CD4-positive, CD25-positive, alpha-beta regulatory T cell (primary cell): ENCODE results near the gene VTI1A. TPM values are rescaled to one million over a fixed set of nuclear protein-coding genes. Genes with fewer than 3 reads are reported as not detected.

ENCODE experiments used
- ATAC-seq, 2 donors: fragments of 150-1000 bp; cut with Tn5 transposase; one replicate each; pipeline ENCODE4 v1.10.0; 2021; ENCODE audit warnings: low read depth in 2 of 2, moderate number of reproducible peaks in 2 of 2, moderate library complexity in 1 of 2
- DNase-seq, 3 donors: peaks; one replicate each; pipeline versions ENCODE4 v3.0.0 to v3.0.0-alpha.2; 2012 to 2022; ENCODE audit warnings: mixed read lengths in 1 of 3
- H3K27ac ChIP-seq: one replicate; pipeline ENCODE4 v1.7.0; 2013; ENCODE audit warnings: mild to moderate bottlenecking, low read length; ENCODE audit not compliant: insufficient read depth, poor library complexity, severe bottlenecking
- H3K27me3 ChIP-seq: one replicate; pipeline ENCODE4 v1.7.0; 2013; ENCODE audit warnings: low read length; ENCODE audit not compliant: control insufficient read depth, insufficient read depth
- H3K36me3 ChIP-seq: one replicate; pipeline ENCODE4 v1.7.0; 2013; ENCODE audit warnings: mild to moderate bottlenecking, low read length, moderate library complexity; ENCODE audit not compliant: control insufficient read depth, insufficient read depth
- H3K4me1 ChIP-seq: 2 replicates; pipeline ENCODE4 v1.7.0; 2013; ENCODE audit warnings: mild to moderate bottlenecking, low read length; ENCODE audit not compliant: insufficient read depth, control insufficient read depth, poor library complexity, severe bottlenecking
- H3K4me3 ChIP-seq: one replicate; pipeline ENCODE4 v1.7.0; 2013; ENCODE audit warnings: low read depth, mild to moderate bottlenecking, low read length, moderate library complexity
- H3K9me3 ChIP-seq, 2 experiments: 1 replicate in 1 of 2; 2 replicates in 1 of 2; pipeline ENCODE4 v1.7.0; 2013; ENCODE audit warnings: low read length in 2 of 2, mild to moderate bottlenecking in 1 of 2, moderate library complexity in 1 of 2; ENCODE audit not compliant: control insufficient read depth in 2 of 2
- H3K27ac Mint-ChIP-seq, 3 donors: one replicate each; pipeline ENCODE4 v1.8.0; 2020 to 2022; ENCODE audit warnings: mild to moderate bottlenecking in 3 of 3, mixed read lengths in 3 of 3, moderate library complexity in 2 of 3
- H3K27me3 Mint-ChIP-seq: one replicate; pipeline ENCODE4 v1.8.0; 2022; ENCODE audit warnings: mild to moderate bottlenecking, mixed read lengths
- H3K36me3 Mint-ChIP-seq: one replicate; pipeline ENCODE4 v1.8.0; 2020; ENCODE audit warnings: mixed read lengths
- H3K4me1 Mint-ChIP-seq, 4 donors: one replicate each; pipeline ENCODE4 v1.8.0; 2020 to 2022; ENCODE audit warnings: mixed read lengths in 4 of 4, mild to moderate bottlenecking in 1 of 4
- H3K4me3 Mint-ChIP-seq, 4 donors: one replicate each; pipeline ENCODE4 v1.8.0; 2020 to 2022; ENCODE audit warnings: mild to moderate bottlenecking in 4 of 4, mixed read lengths in 4 of 4, moderate library complexity in 3 of 4
- H3K9me3 Mint-ChIP-seq, 7 donors: one replicate each; pipeline ENCODE4 v1.8.0; 2020 to 2022; ENCODE audit warnings: mixed read lengths in 7 of 7, mild to moderate bottlenecking in 3 of 7, moderate library complexity in 2 of 7
- polyA plus RNA-seq, 4 donors: library from polyadenylated mRNA; unstranded; fragments of 300-500 nt; fragmentation: Illumina TruSeq; gene quantifications; one replicate each; pipeline ENCODE4 v1.2.3, GENCODE V29; 2021
- total RNA-seq: library from RNA; stranded (reverse); gene quantifications from one replicate; pipeline ENCODE4 v1.2.3, GENCODE V29; 2022

VTI1A gene
- total and polyA plus RNA-seq, 5 donors from 2014 or later, result 25.5 to 77.7 (median 35.1) TPM

DNA sequence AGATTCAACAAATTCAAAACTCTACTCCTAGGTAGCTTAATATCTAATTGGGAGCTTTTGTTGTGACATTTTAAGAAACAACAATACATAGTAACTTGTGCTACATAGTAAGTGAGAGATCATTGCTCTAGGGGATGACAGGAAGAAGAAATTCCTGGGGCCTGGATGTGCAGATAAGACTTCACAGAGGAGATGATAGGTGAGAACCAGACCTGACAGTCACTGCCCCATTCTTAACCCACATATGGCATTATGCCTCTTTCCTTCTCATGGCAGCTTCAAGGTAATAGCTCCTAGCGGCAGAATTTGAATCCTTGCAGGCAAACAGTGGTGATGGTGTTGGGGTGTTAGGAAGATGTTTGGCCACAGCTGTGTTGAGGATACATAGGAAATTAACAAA, 233.6 kb downstream of the VTI1A start:
- H3K27ac ChIP-seq, result no peak overlapping the region
- H3K4me1 ChIP-seq, result no peaks in the 10 kb centered on the region
- Mint-ChIP-seq H3K27ac (no peak overlapping the region), H3K4me3 (no peak overlapping the region), H3K4me1 (peaks cover 0 to 10% (median 0%) of the 10 kb centered on the region in 4 donors), H3K36me3 (peaks cover 22% of the 10 kb centered on the region), H3K9me3 (no peaks in the 10 kb centered on the region), H3K27me3 (no peaks in the 10 kb centered on the region)
- H3K27me3 ChIP-seq, result no peaks in the 10 kb centered on the region
- H3K9me3 ChIP-seq, result no peaks in the 10 kb centered on the region
- no peak overlapping the region for H3K4me3 ChIP-seq
- no peak for DNase-seq
- no peak for ATAC-seq
- peaks cover 14% of the 10 kb centered on the region for H3K36me3 ChIP-seq

GRCh38 chr10:112687647-112688046, 240.6 kb downstream of the VTI1A start:
- H3K9me3 Mint-ChIP-seq, result no peaks in the 10 kb centered on the region
- Histone ChIP-seq H3K36me3 (no peaks in the 10 kb centered on the region), H3K27me3 (no peaks in the 10 kb centered on the region), H3K4me3 (no peak overlapping the region), H3K27ac (no peak overlapping the region), H3K4me1 (no peaks in the 10 kb centered on the region), H3K9me3 (no peaks in the 10 kb centered on the region)
- H3K27me3 Mint-ChIP-seq, result no peaks in the 10 kb centered on the region
- DNase-seq (no peak), ATAC-seq (no peak)
- peaks cover 0 to 10% (median 1%) of the 10 kb centered on the region in 4 donors for H3K4me1 Mint-ChIP-seq
- H3K27ac Mint-ChIP-seq, result peak overlapping the region in 1 of 3 donors; percentile 67
- no peak overlapping the region for H3K4me3 Mint-ChIP-seq
- peaks cover 41% of the 10 kb centered on the region for H3K36me3 Mint-ChIP-seq

DNA sequence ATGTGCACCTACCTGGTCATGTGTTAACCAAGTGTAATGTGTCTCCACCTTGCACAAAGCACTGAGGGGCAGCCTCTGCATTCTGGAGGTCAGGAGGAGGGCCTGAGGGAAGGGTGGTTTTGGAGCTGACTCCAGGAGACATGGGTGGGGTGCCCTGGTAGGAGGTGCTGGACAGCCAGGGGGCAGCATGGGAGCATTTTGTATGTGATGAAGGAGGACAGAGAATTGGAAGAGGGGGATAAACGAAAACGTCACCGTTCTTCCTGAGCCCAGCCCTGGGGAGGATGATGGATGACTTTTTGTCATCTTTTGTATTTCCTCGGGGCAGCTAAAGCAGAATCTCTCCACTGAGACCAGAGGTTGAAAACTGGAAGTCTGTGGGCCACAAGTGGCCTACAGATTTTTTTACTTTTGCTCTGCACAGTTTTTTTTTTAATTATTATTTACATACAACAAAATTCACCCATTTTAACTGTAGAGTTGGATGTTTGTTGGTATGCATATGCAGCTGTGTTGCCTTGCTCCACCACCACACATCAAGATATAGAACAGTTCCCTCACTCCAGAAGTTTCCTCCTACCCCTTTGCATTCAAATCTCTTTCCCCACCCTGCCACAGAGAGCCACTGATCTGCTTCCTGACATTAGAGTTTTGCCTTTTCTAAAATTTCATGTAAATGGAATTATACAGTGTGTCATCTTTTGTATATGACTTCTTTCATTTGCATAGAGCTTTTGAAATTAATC, 242.5 kb downstream of the VTI1A start:
- H3K4me1 ChIP-seq, result no peaks in the 10 kb centered on the region
- peak overlapping the region in 1 of 3 donors; percentile 63 for H3K27ac Mint-ChIP-seq
- no peaks in the 10 kb centered on the region for H3K27me3 ChIP-seq
- no peak overlapping the region for H3K4me3 Mint-ChIP-seq
- H3K27me3 Mint-ChIP-seq, result no peaks in the 10 kb centered on the region
- ATAC-seq (no peak), DNase-seq (no peak)
- H3K27ac ChIP-seq, result no peak overlapping the region
- peaks cover 44% of the 10 kb centered on the region for H3K36me3 Mint-ChIP-seq
- H3K9me3 Mint-ChIP-seq, result no peaks in the 10 kb centered on the region
- no peaks in the 10 kb centered on the region for H3K36me3 ChIP-seq
- no peak overlapping the region for H3K4me3 ChIP-seq
- H3K9me3 ChIP-seq, result no peaks in the 10 kb centered on the region
- peaks cover 0 to 10% (median 1%) of the 10 kb centered on the region in 4 donors for H3K4me1 Mint-ChIP-seq

GRCh38 chr10:112695539-112695938, 248.5 kb downstream of the VTI1A start:
- Histone ChIP-seq H3K9me3 (no peaks in the 10 kb centered on the region), H3K27ac (no peak overlapping the region), H3K4me3 (no peak overlapping the region), H3K36me3 (peaks cover 3% of the 10 kb centered on the region), H3K27me3 (no peaks in the 10 kb centered on the region), H3K4me1 (no peaks in the 10 kb centered on the region)
- Mint-ChIP-seq H3K4me3 (no peak overlapping the region), H3K4me1 (peaks cover 0 to 4% (median 2%) of the 10 kb centered on the region in 4 donors), H3K27ac (no peak overlapping the region), H3K27me3 (no peaks in the 10 kb centered on the region), H3K36me3 (peaks cover 29% of the 10 kb centered on the region), H3K9me3 (no peaks in the 10 kb centered on the region)
- ATAC-seq (no peak), DNase-seq (no peak)

DNA sequence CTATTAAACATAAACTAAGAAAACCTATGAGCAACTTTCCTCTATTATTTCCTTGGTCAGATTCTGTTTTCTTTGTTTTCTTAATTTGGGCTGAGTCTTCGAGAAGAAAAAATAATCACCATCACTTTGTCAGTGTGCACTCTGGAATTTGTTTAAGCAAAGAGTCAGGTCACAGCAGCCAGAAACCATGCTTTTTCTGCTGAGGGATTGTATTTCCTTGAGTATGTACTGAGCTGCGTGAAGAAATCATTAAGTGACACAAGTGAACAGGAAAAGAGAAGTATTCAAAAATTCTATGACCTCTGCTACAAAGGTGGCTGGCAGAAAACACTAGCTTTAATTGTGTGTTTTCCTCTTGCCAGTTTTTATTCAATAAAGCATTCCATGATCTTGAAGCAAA, 249.6 kb downstream of the VTI1A start:
- Histone ChIP-seq H3K4me3 (no peak overlapping the region), H3K9me3 (no peaks in the 10 kb centered on the region), H3K27ac (no peak overlapping the region), H3K36me3 (peaks cover 3% of the 10 kb centered on the region), H3K4me1 (no peaks in the 10 kb centered on the region), H3K27me3 (no peaks in the 10 kb centered on the region)
- H3K36me3 Mint-ChIP-seq, result peaks cover 33% of the 10 kb centered on the region
- no peak overlapping the region for H3K4me3 Mint-ChIP-seq
- no peak overlapping the region for H3K27ac Mint-ChIP-seq
- DNase-seq, result no peak
- H3K4me1 Mint-ChIP-seq, result peaks cover 0 to 4% (median 2%) of the 10 kb centered on the region in 4 donors
- H3K27me3 Mint-ChIP-seq, result no peaks in the 10 kb centered on the region
- no peaks in the 10 kb centered on the region for H3K9me3 Mint-ChIP-seq
- ATAC-seq, result no peak

DNA sequence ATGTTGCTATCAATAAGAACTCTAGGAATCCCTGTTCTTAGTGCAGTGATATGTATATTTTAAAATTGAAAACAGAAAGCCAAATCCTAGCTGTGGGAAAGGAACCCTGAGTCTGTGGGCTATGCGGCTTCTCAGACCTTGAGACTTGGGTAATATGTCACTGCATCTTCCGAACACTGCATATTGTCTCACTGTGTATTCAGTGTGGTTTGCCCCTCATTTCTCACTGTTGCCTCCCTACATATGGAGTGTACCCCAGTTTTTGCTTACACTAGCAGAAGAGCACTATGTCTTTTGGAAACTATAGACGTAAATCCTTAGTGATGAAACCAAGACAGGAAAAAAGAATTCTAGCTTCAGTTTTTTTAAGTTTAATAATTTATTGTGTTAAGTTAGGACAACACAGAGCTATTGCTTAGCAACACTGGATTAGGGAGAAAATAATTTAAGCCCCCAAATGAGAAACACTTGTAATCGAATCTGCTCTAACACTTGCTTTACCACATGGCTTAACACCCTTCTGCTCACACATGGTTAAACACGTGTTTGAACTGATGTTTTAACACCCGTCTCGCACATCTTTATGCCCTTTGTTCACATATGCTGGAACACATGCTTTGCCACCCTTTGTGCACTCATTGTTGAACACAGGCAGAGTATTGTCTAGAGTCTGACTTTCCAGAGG, 251.3 kb downstream of the VTI1A start:
- Mint-ChIP-seq H3K9me3 (no peaks in the 10 kb centered on the region), H3K27me3 (no peaks in the 10 kb centered on the region), H3K36me3 (peaks cover 35% of the 10 kb centered on the region), H3K4me1 (peaks cover 0 to 4% (median 2%) of the 10 kb centered on the region in 4 donors), H3K27ac (no peak overlapping the region), H3K4me3 (no peak overlapping the region)
- Histone ChIP-seq H3K9me3 (no peaks in the 10 kb centered on the region), H3K27me3 (no peaks in the 10 kb centered on the region), H3K4me1 (no peaks in the 10 kb centered on the region), H3K36me3 (peaks cover 3% of the 10 kb centered on the region), H3K4me3 (no peak overlapping the region), H3K27ac (no peak overlapping the region)
- DNase-seq (no peak), ATAC-seq (no peak)

GRCh38 chr10:112698818-112699164, 251.8 kb downstream of the VTI1A start:
- ATAC-seq (no peak), DNase-seq (no peak)
- Mint-ChIP-seq H3K27ac (no peak overlapping the region), H3K27me3 (no peaks in the 10 kb centered on the region), H3K36me3 (peaks cover 35% of the 10 kb centered on the region), H3K4me1 (peaks cover 0 to 4% (median 2%) of the 10 kb centered on the region in 4 donors), H3K4me3 (no peak overlapping the region), H3K9me3 (no peaks in the 10 kb centered on the region)
- Histone ChIP-seq H3K27ac (no peak overlapping the region), H3K36me3 (peaks cover 3% of the 10 kb centered on the region), H3K27me3 (no peaks in the 10 kb centered on the region), H3K4me3 (no peak overlapping the region), H3K9me3 (no peaks in the 10 kb centered on the region), H3K4me1 (no peaks in the 10 kb centered on the region)
